Neural cell (in vitro differentiated cells): ENCODE measurements around the gene TRIM49B.
"Not testable (repeated sequence)": the region's sequence is repeated elsewhere in the genome, so short reads cannot be mapped to it uniquely, and the experiment has no call there.

Experiments used
- MXI1 ChIP-seq: fragments of 450-650 bp; conservative IDR thresholded peaks from 2 replicates; pipeline ENCODE4 v1.6.1; 2014; ENCODE audit warnings: antibody characterized with exemption, mild to moderate bottlenecking; ENCODE audit not compliant: poor library complexity, severe bottlenecking
- POLR2AphosphoS5 ChIP-seq: IDR thresholded peaks from 2 replicates; pipeline ENCODE4 v1.6.1; 2012
- RAD21 ChIP-seq: fragments of 450-650 bp; conservative IDR thresholded peaks from 2 replicates; pipeline ENCODE4 v1.6.1; 2014; ENCODE audit warnings: antibody characterized with exemption, mild to moderate bottlenecking, moderate library complexity
- TAF1 ChIP-seq: IDR thresholded peaks from 2 replicates; pipeline ENCODE4 v1.6.1; 2012; ENCODE audit warnings: low read depth
- TF ChIP-seq, protein P1 (sequence below): fragments of 450-650 bp; IDR thresholded peaks from 2 replicates; pipeline ENCODE4 v1.5.1; 2014; ENCODE audit warnings: antibody characterized with exemption, mild to moderate bottlenecking, moderate library complexity; ENCODE audit not compliant: poor library complexity, severe bottlenecking
- TF ChIP-seq, protein P2 (sequence below): IDR thresholded peaks from 2 replicates; pipeline ENCODE4 v1.6.1; 2012; ENCODE audit warnings: borderline replicate concordance

DNA sequence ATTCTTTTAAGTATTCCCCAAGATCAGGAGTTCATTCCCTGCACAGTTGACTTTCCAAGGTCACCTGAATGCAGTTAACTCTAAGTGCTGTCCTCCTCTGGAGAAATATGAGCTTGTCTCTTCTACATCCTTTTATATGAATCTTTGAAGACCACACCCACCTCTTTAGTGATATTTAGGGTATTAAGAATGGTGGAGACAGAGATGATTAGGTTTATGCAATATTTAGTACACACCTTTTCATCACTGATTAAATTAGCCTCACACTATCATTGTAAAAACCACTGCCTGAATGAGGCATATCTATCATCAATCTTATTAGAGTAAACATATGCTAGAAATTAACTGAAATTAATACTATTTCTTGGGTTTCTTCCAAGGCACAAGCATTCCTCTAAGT, 44.8 kb upstream of the TRIM49B start, which contains the start of gene TRIM51G:
- not testable (repeated sequence) for TF ChIP-seq POLR2AphosphoS5, TAF1, MXI1, RAD21
- TF ChIP-seq, protein P1, sequence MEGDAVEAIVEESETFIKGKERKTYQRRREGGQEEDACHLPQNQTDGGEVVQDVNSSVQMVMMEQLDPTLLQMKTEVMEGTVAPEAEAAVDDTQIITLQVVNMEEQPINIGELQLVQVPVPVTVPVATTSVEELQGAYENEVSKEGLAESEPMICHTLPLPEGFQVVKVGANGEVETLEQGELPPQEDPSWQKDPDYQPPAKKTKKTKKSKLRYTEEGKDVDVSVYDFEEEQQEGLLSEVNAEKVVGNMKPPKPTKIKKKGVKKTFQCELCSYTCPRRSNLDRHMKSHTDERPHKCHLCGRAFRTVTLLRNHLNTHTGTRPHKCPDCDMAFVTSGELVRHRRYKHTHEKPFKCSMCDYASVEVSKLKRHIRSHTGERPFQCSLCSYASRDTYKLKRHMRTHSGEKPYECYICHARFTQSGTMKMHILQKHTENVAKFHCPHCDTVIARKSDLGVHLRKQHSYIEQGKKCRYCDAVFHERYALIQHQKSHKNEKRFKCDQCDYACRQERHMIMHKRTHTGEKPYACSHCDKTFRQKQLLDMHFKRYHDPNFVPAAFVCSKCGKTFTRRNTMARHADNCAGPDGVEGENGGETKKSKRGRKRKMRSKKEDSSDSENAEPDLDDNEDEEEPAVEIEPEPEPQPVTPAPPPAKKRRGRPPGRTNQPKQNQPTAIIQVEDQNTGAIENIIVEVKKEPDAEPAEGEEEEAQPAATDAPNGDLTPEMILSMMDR = not testable (repeated sequence)
- TF ChIP-seq, protein P2, sequence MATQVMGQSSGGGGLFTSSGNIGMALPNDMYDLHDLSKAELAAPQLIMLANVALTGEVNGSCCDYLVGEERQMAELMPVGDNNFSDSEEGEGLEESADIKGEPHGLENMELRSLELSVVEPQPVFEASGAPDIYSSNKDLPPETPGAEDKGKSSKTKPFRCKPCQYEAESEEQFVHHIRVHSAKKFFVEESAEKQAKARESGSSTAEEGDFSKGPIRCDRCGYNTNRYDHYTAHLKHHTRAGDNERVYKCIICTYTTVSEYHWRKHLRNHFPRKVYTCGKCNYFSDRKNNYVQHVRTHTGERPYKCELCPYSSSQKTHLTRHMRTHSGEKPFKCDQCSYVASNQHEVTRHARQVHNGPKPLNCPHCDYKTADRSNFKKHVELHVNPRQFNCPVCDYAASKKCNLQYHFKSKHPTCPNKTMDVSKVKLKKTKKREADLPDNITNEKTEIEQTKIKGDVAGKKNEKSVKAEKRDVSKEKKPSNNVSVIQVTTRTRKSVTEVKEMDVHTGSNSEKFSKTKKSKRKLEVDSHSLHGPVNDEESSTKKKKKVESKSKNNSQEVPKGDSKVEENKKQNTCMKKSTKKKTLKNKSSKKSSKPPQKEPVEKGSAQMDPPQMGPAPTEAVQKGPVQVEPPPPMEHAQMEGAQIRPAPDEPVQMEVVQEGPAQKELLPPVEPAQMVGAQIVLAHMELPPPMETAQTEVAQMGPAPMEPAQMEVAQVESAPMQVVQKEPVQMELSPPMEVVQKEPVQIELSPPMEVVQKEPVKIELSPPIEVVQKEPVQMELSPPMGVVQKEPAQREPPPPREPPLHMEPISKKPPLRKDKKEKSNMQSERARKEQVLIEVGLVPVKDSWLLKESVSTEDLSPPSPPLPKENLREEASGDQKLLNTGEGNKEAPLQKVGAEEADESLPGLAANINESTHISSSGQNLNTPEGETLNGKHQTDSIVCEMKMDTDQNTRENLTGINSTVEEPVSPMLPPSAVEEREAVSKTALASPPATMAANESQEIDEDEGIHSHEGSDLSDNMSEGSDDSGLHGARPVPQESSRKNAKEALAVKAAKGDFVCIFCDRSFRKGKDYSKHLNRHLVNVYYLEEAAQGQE = not testable (repeated sequence)
